Vagina (tissue), 2 donors: Measurements from ENCODE around the gene TENM4.

Experiments
- CTCF ChIP-seq, 3 experiments: fragments of 450-650 bp in 2 of 3; fragments of 200-600 bp in 1 of 3; sonication (generic) in 1 of 3; IDR thresholded peaks; one replicate each; pipeline ENCODE4 v1.5.1; 2017 to 2019; ENCODE audit warnings: antibody characterized with exemption in 3 of 3, mild to moderate bottlenecking in 2 of 3, moderate library complexity in 2 of 3
- POLR2A ChIP-seq, 2 donors: fragments of 450-650 bp; IDR thresholded peaks; one replicate each; pipeline ENCODE4 v1.6.1; 2017; ENCODE audit warnings: antibody characterized with exemption in 2 of 2, mild to moderate bottlenecking in 2 of 2, moderate library complexity in 2 of 2
- POLR2AphosphoS5 ChIP-seq, 2 donors: sonication (generic); formaldehyde crosslinking; IDR thresholded peaks; one replicate each; pipeline ENCODE4 v1.9.0; 2017; ENCODE audit warnings: antibody characterized with exemption in 2 of 2, mild to moderate bottlenecking in 2 of 2, low read depth in 1 of 2; ENCODE audit not compliant: insufficient read depth in 1 of 2

GRCh38 chr11:78741741-78742140 is 699.1 kb downstream of the TENM4 start:
- TF ChIP-seq CTCF (IDR thresholded peaks at IDR 0.05) = no peak
- no peak for TF ChIP-seq POLR2A (IDR thresholded peaks at IDR 0.05)
- TF ChIP-seq POLR2AphosphoS5 (IDR thresholded peaks at IDR 0.05; ENCODE audit: insufficient read depth in 1 of 2, low read depth in 1 of 2) = no peak
